Osteoblast (primary cell): ENCODE results near the gene RPS18. TPM values are rescaled to one million over a fixed set of nuclear protein-coding genes. Genes with fewer than 3 reads are reported as not detected.
"Not testable (repeated sequence)": the region's sequence is repeated elsewhere in the genome, so short reads cannot be mapped to it uniquely, and the experiment has no call there.

Experiments
- DNase-seq: peaks from one replicate; pipeline ENCODE4 v3.0.0; 2011; ENCODE audit warnings: low spot score, mixed read lengths; ENCODE audit not compliant: insufficient read length; ENCODE audit errors: missing footprints
- H2AFZ ChIP-seq: 2 replicates; pipeline ENCODE4 v1.6.0; 2011; ENCODE audit warnings: mild to moderate bottlenecking, low read length
- H3K27ac ChIP-seq: 2 replicates; pipeline ENCODE4 v1.5.1; 2011; ENCODE audit warnings: mild to moderate bottlenecking, low read depth, low read length, moderate library complexity
- H3K27me3 ChIP-seq: 2 replicates; pipeline ENCODE4 v1.6.0; 2012; ENCODE audit warnings: mild to moderate bottlenecking, control low read depth, inconsistent platforms, low read length, moderate library complexity; ENCODE audit not compliant: insufficient read depth
- H3K36me3 ChIP-seq: 2 replicates; pipeline ENCODE4 v1.5.1; 2011; ENCODE audit warnings: mild to moderate bottlenecking, low read length, control low read depth, moderate library complexity; ENCODE audit not compliant: insufficient read depth
- H3K4me1 ChIP-seq: 2 replicates; pipeline ENCODE4 v1.5.1; 2011; ENCODE audit warnings: mild to moderate bottlenecking, low read length, control low read depth, moderate library complexity; ENCODE audit not compliant: insufficient read depth
- H3K4me2 ChIP-seq: 2 replicates; pipeline ENCODE4 v1.6.0; 2011; ENCODE audit warnings: mild to moderate bottlenecking, low read length; ENCODE audit not compliant: insufficient read depth
- H3K4me3 ChIP-seq: fragments of 200-600 bp; sonication (generic); 3 replicates; pipeline ENCODE4 v1.5.1; 2012; ENCODE audit warnings: mild to moderate bottlenecking, low read length, inconsistent platforms; ENCODE audit not compliant: insufficient read depth
- H3K79me2 ChIP-seq: 2 replicates; pipeline ENCODE4 v1.6.0; 2012; ENCODE audit warnings: mild to moderate bottlenecking, low read length, control low read depth, inconsistent platforms; ENCODE audit not compliant: insufficient read depth
- H3K9me3 ChIP-seq: 2 replicates; pipeline ENCODE4 v1.5.1; 2011; ENCODE audit warnings: low read depth, low read length, control low read depth
- H4K20me1 ChIP-seq: 2 replicates; pipeline ENCODE4 v1.6.0; 2012; ENCODE audit warnings: mild to moderate bottlenecking, low read length, control low read depth; ENCODE audit not compliant: insufficient read depth
- total RNA-seq: library from RNA; depleted of rRNA; stranded (reverse); fragments of >200 nt; gene quantifications from 2 replicates; pipeline ENCODE4 v1.2.3, GENCODE V29; 2012
- TF ChIP-seq, protein P1 (sequence below): IDR thresholded peaks from 2 replicates; pipeline ENCODE4 v1.5.1; 2011; ENCODE audit warnings: mild to moderate bottlenecking, low read depth, low read length, moderate library complexity; ENCODE audit errors: extremely low read depth

Gene RPS18
- total RNA-seq, 1 donor, result 1,994 TPM

DNA sequence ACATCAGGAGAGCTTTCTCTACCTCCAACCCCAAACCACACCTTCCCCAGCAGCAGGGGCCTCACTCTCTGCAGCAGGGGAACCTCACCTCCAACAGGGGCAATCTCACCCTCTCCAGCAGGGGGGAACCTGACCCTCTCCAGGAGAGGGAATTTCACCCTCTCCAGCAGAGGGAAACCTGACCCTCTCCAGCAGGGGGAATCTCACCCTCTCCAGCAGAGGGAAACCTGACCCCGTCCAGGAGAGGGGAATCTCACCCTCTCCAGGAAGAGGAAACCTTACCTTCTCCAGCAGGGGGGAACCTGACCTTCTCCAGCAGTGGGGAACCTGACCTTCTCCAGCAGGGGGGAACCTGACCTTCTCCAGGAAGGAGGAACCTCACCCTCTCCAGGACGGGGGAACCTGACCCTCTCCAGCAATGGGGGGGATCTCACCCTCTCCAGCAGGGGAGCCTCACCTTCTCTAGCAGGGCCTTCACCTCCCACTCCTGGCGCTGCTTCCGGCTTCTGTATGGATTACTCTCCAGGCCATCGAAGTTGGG lies 8.2 kb downstream of the RPS18 start:
- peak; percentile 91 for DNase-seq
- H4K20me1 ChIP-seq, result peaks cover 28% of the 10 kb centered on the region
- no peaks in the 10 kb centered on the region for H3K27me3 ChIP-seq
- peaks cover 9% of the 10 kb centered on the region for H3K79me2 ChIP-seq
- peaks cover 72% of the 10 kb centered on the region for H3K36me3 ChIP-seq
- H3K4me2 ChIP-seq, result no peak overlapping the region
- no peak overlapping the region for H3K4me3 ChIP-seq
- H3K27ac ChIP-seq, result no peak overlapping the region
- no peak overlapping the region for H2AFZ ChIP-seq
- no peaks in the 10 kb centered on the region for H3K9me3 ChIP-seq
- TF ChIP-seq, protein P1, sequence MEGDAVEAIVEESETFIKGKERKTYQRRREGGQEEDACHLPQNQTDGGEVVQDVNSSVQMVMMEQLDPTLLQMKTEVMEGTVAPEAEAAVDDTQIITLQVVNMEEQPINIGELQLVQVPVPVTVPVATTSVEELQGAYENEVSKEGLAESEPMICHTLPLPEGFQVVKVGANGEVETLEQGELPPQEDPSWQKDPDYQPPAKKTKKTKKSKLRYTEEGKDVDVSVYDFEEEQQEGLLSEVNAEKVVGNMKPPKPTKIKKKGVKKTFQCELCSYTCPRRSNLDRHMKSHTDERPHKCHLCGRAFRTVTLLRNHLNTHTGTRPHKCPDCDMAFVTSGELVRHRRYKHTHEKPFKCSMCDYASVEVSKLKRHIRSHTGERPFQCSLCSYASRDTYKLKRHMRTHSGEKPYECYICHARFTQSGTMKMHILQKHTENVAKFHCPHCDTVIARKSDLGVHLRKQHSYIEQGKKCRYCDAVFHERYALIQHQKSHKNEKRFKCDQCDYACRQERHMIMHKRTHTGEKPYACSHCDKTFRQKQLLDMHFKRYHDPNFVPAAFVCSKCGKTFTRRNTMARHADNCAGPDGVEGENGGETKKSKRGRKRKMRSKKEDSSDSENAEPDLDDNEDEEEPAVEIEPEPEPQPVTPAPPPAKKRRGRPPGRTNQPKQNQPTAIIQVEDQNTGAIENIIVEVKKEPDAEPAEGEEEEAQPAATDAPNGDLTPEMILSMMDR, result peak; percentile 78
- peaks cover 18% of the 10 kb centered on the region for H3K4me1 ChIP-seq

DNA sequence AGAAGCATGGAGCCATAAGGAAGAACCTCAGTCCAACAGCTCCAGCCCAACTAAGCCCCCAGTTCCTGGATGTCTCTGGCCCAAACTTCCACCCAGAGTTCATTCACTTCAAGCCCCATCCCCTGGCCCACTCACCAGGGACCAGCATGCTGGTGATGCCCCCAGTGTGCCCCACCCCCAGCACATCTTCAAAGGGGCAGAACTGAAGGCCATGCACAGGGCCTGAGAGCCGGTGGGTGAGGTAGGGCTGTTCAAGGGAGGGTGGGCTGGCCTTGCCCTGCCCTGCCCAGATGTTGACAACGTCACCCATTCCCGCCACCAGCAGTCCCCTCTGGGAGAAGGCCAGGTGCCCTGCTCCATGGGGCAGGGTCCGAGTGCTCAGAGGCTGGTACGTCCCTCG lies 8.7 kb downstream of the RPS18 start:
- H3K27ac ChIP-seq, result no peak overlapping the region
- H3K9me3 ChIP-seq, result no peaks in the 10 kb centered on the region
- DNase-seq, result peak; percentile 32
- peaks cover 13% of the 10 kb centered on the region for H3K4me1 ChIP-seq
- TF ChIP-seq, protein P1, result no peak
- no peak overlapping the region for H2AFZ ChIP-seq
- H3K79me2 ChIP-seq, result peaks cover 4% of the 10 kb centered on the region
- H3K27me3 ChIP-seq, result no peaks in the 10 kb centered on the region
- H3K4me3 ChIP-seq, result no peak overlapping the region
- H3K4me2 ChIP-seq, result no peak overlapping the region
- peaks cover 67% of the 10 kb centered on the region for H3K36me3 ChIP-seq
- peaks cover 23% of the 10 kb centered on the region for H4K20me1 ChIP-seq

DNA sequence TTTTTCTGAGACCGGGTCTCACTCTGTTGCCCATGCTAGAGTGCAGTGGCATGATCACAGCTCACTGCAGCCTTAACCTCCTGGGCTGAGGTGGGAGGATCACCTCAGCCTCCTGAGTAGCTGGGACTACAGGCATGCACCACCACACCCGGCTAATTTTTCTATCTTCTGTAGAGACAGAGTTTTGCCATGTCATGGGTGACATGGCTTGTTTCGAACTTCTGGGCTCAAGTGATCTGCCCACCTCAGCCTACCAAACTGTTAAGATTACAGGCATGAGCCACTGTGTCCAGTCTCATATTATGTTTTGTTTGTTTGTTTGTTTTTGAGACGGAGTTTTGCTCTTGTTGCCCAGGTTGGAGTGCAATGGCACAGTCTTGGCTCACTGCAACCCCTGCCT lies 13.3 kb downstream of the RPS18 start:
- H3K36me3 ChIP-seq, result peaks cover 57% of the 10 kb centered on the region
- not testable (repeated sequence) for H3K9me3 ChIP-seq, H3K4me2 ChIP-seq, H4K20me1 ChIP-seq, DNase-seq, H2AFZ ChIP-seq, H3K27ac ChIP-seq, H3K4me3 ChIP-seq, H3K27me3 ChIP-seq
- H3K79me2 ChIP-seq, result peaks cover 34% of the 10 kb centered on the region
- peaks cover 11% of the 10 kb centered on the region for H3K4me1 ChIP-seq

DNA sequence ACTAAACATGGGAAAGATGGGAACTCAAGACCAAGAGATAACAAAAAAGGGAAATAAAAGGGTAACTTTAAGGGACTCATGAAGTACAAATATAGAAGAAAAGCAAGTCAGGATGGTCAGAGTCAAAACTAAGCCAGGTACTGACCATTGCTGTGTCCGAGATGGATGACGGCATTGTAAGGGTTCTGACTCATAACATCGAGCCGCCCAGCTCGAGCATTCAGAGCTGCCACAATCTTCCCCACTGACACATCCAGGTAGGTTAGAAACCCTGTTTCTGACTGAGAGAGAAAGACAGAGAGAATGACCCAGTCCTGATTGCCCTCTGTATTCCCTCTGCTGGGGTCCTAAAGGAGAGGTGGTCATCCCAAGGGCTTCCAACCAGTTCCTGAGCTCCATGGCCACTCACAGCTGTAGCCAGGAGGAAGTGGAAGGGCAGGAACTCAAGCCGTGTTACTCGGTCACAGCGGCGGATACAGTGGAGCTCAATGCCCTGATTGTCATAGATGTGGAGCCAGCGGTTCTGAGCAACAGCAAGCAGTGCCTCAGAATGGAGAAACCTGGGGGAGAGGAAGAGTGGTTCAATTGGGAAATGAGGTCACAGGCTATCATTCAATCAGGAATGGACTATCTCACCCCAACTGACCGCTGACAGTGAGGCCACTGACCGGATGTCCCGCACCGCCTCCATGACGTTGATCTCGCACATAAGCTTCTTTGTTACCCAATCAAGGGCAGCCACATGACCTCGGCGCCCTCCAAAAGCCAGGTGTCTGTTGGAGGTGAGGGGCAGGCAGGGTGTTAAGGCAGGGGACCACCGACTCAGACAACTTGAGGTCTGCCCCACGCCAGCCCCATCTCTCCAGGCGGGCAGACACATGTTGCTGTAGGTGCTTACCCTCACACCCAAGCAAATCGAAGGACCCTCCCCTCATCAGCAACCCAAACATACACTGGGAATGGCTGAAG lies 15.4 kb downstream of the RPS18 start:
- Histone ChIP-seq H3K4me3 (no peak overlapping the region), H3K4me2 (peak overlapping the region; percentile 91), H3K27me3 (no peaks in the 10 kb centered on the region), H3K36me3 (peaks cover 55% of the 10 kb centered on the region), H4K20me1 (peaks cover 5% of the 10 kb centered on the region), H3K4me1 (peaks cover 18% of the 10 kb centered on the region), H2AFZ (no peak overlapping the region), H3K27ac (no peak overlapping the region), H3K9me3 (no peaks in the 10 kb centered on the region), H3K79me2 (peaks cover 49% of the 10 kb centered on the region)
- TF ChIP-seq, protein P1, result no peak
- DNase-seq, result peak; percentile 49
